HG03066 (cell line): ENCODE data around the gene PMF1.
A peak's percentile ranks its signal among the peaks of the same experiment; 100 is the strongest.
"Not testable (repeated sequence)": the region's sequence is repeated elsewhere in the genome, so short reads cannot be mapped to it uniquely, and the experiment has no call there.

Source experiments
- ATAC-seq: cut with Tn5 transposase; IDR thresholded peaks from one replicate; pipeline ENCODE4 v1.9.1; 2021; ENCODE audit warnings: low read depth; ENCODE audit not compliant: unreplicated experiment

The PMF1 gene, protein sequence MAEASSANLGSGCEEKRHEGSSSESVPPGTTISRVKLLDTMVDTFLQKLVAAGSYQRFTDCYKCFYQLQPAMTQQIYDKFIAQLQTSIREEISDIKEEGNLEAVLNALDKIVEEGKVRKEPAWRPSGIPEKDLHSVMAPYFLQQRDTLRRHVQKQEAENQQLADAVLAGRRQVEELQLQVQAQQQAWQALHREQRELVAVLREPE

DNA sequence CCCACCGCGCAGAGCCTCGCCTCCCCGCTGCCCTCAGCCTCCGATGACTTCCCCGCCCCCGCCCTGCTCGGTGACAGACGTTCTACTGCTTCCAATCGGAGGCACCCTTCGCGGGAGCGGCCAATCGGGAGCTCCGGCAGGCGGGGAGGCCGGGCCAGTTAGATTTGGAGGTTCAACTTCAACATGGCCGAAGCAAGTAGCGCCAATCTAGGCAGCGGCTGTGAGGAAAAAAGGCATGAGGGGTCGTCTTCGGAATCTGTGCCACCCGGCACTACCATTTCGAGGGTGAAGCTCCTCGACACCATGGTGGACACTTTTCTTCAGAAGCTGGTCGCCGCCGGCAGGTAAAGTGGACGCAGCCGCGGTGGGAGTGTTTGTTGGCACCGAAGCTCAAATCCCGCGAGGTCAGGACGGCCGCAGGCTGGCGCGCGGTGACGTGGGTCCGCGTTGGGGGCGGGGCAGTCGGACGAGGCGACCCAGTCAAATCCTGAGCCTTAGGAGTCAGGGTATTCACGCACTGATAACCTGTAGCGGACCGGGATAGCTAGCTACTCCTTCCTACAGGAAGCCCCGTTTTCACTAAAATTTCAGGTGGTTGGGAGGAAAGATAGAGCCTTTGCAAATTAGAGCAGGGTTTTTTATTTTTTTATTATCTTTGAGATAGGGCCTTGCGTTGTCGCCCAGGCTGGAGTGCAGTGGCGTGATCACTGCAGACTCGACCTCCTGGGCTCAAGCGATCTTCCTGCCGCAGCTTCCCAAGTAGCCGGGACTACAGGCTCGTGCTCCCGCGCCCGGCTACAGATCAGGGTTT, at the start of gene PMF1:
PMF1 (plus strand) TSS at position 175 of the 811 bp plus-strand sequence; CDS start at position 184, 9 bp downstream.
- ATAC-seq, result peak; percentile 83

- ATAC-seq, result no peak
These were observed 49.1 kb upstream of the PMF1 start for GRCh38 chr1:156163712-156164111.

- no peak for ATAC-seq
These were observed 48.5 kb upstream of the PMF1 start for GRCh38 chr1:156164125-156164831.

GRCh38 chr1:156165083-156165482, 47.7 kb upstream of the PMF1 start:
- ATAC-seq, result no peak

- no peak for ATAC-seq
These were observed 45.3 kb upstream of the PMF1 start for GRCh38 chr1:156167536-156167935.

DNA sequence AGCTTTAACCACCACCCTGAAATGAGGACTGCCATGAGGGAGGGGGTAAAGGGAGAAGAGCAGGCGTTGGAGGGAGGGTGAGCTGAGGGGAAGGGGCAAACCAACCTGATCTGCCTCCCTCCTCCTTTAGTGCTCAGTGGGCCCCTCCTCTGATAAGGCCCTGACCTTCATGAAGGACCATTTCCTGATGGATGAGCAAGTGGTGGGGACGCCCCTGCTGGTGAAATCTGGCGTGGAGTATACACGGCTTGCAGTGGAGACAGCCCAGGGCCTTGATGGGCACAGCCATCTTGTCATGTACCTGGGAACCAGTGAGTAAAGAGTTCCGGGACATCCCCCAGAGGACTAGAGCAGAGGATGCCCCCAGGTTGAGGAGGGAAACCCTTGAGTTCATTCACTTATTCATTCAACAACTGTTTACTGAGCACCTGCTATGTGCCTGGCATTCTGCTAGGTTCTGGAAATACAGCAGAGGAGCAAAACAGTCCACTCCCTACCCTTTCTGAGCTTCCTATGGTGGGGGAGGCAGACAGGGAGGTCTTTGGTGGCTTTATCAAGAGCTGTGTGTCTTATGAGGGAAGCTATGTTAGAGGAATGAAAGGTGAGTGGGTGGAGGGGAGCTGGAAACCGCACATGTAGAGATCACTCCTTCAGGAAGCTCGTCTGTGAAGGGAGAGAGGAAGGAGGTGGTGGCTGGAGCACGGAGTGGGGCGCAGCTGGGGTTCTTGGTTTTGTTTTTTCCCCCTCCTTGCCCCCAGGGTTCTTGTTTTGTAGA, 39.9 kb upstream of the PMF1 start:
- ATAC-seq, result no peak

- ATAC-seq, result no peak
These were observed 36.1 kb upstream of the PMF1 start for GRCh38 chr1:156176610-156177210.

DNA sequence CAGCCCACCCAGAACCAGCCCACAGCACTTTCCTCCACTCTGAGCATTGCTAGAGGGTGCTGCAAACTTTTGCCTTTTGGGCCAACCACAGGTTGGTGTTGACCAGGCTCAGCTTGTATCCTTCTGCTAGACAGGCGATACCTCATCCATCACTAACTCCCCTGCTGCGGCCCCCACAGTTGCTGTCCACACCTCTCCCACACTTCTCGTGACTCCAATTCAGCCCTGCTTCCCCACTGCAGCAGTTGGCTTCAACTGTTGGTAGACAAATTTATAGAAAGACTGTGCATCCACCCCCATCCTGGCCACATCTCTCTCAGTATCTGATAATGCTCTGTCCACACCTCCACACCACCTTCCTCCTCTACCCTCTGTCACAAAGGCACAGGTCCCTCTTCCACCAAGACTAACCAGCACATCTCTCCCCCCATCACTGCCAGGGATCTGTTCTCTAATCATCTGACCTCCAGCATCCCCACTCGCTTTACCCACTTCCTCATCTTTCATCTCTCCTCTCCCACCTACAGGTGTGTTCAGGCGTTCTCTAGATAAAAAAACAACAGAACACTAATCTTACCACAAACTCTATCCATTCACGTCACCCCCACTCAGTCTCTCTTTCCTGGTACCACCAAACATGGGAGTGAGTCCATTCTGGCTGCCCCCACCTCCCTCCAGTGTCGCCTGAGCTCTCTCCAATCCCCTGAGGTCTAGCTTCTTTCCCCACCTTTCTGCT, 34.7 kb upstream of the PMF1 start:
- ATAC-seq, result no peak

DNA sequence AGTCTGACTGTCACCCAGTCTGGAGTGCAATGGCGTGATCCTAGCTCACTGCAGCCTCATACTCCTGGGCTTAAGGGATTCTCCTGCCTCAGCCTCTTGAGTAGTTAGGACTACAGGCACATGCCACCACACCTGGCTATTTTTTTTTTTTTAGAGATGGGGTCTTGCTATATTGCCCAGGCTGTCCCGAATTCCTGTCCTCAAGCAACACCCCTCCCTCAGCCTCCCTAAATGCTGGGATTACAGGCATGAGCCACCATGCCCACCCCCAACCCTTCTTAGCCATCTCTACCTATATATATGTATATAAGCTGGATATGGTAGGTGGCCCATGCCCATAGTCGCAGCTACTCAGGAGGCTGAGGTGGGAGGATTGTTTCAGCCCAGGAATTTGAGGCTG, 32.3 kb upstream of the PMF1 start:
- ATAC-seq, result no peak

- ATAC-seq, result not testable (repeated sequence)
These were observed 31.3 kb upstream of the PMF1 start for GRCh38 chr1:156181391-156181924.

DNA sequence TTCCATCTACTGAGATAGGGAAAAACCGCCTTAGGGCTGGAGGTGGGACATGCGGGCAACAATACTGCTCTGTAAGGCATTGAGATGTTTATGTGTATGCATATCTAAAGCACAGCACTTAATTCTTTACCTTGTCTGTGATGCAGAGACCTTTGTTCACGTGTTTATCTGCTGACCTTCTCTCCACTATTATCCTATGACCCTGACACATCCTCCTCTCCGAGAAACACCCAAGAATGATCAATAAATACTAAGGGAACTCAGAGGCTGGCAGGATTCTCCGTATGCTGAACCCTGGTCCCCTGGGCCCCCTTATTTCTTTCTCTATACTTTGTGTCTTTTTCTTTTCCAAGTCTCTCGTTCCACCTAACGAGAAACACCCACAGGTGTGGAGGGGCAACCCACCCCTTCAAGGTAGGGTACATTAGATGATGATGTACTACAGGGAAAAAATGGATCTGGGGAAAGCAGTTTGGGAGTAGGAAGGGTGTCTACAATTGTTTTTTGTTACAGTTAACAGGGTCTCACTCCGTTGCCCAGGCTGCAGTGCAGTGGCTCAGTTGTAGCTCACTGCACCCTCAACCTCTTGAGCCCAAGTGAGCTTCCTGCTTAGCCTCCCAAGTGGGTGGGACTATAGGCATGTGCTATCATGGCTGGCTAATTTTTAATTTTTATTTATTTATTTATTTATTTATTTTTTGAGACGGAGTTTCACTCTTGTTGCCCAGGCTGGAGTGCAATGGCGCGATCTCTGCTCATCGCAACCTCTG, 30.6 kb upstream of the PMF1 start:
- ATAC-seq, result not testable (repeated sequence)

DNA sequence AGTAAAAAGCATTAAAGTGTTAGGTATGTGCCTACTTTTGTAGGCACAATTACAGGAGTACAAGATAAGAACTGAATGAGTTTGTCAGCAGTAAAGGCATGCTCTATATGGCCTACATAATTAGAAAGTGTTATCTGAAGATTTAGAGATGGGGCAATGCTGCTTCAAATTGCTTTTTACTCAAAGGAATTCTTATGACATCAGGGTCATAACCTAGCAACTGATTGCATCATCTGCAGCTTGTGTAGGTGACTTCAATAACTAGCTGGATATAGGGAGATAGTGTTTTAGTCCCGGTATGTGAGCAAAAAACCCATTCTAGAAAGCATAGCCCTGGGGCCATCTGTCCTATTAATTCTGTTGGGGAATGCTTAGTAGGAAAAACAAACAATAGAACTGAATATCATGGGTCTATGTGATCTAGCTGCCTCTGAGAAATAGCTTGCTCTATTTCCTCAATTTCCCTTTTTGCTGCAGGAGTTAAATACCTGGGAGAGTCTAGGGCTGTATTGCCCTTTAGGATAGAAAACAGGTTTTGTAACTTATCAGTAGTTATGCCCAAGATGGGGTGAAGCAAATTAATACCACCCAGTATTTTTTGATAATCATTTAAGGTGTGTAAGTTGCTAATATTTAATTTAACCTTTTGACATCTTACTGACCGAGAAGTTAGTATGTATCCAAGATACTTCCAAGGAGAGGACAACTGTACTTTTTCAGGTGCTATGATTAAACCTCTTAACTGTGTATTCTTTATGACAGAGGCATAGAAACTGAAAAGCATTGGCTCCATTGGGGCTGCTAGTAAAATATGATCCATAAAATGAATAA, 26.2 kb upstream of the PMF1 start:
- ATAC-seq, result not testable (repeated sequence)

DNA sequence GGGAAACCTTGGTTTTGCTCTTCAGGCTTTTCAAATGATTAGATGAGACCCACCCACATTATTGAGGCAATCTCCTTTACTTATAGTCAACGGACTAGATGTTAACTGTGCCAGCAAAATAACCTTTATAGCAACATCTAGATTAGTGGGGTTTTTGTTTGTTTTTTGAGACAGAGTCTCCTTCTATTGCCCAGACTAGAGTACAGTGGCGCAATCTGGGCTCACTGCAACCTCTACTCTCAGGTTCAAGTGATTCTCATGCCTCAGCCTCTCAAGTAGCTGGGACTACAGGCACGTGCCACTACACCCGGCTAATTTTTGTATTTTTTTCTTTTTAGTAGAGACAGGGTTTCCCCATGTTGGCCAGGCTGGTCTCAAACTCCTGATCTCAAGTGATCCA, 22.5 kb upstream of the PMF1 start:
- not testable (repeated sequence) for ATAC-seq

DNA sequence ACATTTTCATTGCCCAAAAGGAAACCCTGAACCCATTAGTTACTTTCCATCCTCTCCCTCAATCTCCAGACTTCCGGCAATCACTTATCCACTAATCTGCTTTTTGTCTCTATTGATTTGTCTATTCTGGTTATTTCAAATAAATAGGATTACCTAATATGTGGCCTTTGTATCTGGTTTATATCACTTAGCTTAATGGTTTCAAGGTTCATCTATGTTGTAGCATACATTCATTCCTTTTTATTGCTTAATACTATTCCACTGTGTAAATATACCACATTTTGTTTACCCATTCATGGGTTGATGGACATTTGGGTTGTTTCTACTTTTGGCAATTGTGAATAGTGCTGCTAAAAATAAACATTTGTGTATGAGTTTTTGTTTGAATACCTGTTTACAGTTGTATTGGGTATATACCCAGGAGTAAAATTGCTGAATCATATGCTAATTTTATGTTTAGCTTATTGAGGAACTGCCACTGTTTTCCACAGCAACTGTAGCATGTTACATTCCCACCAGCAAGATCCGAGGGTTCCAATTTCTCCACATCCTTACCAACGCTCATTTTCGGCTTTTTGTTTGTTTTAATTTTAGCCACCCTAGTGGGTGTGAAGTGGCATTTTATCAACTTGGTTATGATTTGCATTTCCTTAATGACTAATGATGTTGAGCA, 21.4 kb upstream of the PMF1 start:
- ATAC-seq, result no peak

GRCh38 chr1:156193208-156193487, 19.7 kb upstream of the PMF1 start:
- no peak for ATAC-seq

DNA sequence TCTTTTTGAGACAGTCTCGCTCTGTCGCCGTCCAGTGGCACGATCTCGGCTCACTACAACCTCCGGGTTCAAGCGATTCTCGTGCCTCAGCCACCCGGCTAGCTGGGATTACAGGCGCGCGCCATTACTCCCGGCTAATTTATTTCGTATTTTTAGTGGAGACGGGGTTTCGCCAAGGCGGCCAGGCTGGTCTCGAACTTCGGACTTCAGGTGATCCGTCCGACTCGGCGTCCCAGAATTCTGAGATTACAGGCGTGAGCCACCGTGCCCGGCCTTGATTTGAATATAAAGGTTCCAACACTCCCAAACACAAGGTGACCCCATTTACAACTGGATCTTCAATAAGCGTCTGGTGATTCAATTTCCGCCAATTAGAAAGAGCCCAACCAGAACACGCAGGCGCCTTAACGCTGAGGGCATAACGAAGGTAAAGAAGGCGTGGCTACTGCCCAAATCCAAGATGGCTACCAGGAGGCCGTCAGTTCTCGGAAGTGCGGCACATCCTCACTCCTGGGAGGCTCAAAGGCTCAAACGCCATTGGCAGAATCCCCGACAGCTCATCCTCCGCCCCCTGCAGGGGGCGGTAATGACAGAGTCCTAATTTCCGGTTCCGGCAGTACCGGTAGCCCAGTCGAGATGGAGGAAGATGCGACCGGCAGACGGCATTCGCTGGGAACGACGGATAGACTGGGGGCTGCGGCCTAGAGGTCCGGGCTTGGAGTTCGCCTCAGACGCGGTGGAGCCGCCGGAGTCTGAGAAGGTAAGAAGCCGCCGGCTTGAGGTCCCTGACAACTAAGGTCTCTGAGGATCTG, 19.1 kb upstream of the PMF1 start, which contains the start of gene SLC25A44:
SLC25A44 (plus strand) TSS at position 617 of the 812 bp plus-strand sequence. CDS start 5,744 bp downstream, outside the sequence.
- ATAC-seq, result peak; percentile 96

GRCh38 chr1:156194300-156194652, 18.5 kb upstream of the PMF1 start:
- no peak for ATAC-seq
